ENCODE results near the gene RNF14.

GRCh38 chr5:141949511-141949910 is 19.4 kb upstream of the RNF14 start:
- TF ChIP-seq, protein P1, sequence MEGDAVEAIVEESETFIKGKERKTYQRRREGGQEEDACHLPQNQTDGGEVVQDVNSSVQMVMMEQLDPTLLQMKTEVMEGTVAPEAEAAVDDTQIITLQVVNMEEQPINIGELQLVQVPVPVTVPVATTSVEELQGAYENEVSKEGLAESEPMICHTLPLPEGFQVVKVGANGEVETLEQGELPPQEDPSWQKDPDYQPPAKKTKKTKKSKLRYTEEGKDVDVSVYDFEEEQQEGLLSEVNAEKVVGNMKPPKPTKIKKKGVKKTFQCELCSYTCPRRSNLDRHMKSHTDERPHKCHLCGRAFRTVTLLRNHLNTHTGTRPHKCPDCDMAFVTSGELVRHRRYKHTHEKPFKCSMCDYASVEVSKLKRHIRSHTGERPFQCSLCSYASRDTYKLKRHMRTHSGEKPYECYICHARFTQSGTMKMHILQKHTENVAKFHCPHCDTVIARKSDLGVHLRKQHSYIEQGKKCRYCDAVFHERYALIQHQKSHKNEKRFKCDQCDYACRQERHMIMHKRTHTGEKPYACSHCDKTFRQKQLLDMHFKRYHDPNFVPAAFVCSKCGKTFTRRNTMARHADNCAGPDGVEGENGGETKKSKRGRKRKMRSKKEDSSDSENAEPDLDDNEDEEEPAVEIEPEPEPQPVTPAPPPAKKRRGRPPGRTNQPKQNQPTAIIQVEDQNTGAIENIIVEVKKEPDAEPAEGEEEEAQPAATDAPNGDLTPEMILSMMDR (IDR thresholded peaks at IDR 0.05; ENCODE audit: low read depth, low read length, missing input control) = no peak
- TF ChIP-seq SP1 (IDR thresholded peaks at IDR 0.05) (no peak), ATF3 (IDR thresholded peaks at IDR 0.05) (no peak), REST (IDR thresholded peaks at IDR 0.05) (no peak)

Data from liver (tissue), 3 donors.